ENCODE results near the gene LCE3D. TPM values are rescaled to one million over a fixed set of nuclear protein-coding genes. Genes with fewer than 3 reads are reported as not detected.

The LCE3D gene
- polyA plus RNA-seq, 1 of the 3 experiments (the other 2 are of a cell fraction), result not detected

DNA sequence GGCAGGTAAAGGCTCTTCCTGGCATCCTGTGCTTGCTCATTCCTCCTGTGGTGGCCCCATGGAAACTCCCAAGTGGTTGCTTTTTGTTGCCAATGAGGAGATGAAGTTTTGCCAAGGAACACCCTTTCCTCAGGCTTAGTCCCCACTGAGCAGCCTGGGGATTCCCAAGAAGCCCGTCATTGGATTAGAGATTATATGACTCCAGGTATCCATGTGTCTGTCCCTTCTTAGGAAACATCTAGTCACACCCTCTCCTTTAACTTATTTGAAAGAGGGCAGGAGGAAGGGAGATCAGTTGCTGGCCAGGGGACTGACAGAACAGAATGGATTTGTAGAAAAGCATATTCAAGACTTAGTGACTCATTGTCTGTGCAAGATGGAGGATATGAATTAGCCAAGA lies 46.4 kb upstream of the LCE3D start:
- Histone ChIP-seq H3F3A (replicated peaks; ENCODE audit: insufficient read depth) (no peaks in the 10 kb centered on the region), H4K20me1 (ENCODE audit: insufficient read depth) (no peaks in the 10 kb centered on the region), H3K4me2 (no peak overlapping the region), H3K27me3 (ENCODE audit: insufficient read depth) (no peaks in the 10 kb centered on the region), H3K4me3 (ENCODE audit: low read depth in 2 of 2, low read length in 1 of 2) (no peak overlapping the region), H3K9me2 (no peaks in the 10 kb centered on the region), H3K9ac (no peak overlapping the region), H2AFZ (ENCODE audit: low read depth) (no peak overlapping the region), H3K4me1 (ENCODE audit: control insufficient read depth in 1 of 2, insufficient read depth in 2 of 2, low read depth in 1 of 2, low read length in 1 of 2) (no peaks in the 10 kb centered on the region), H3K79me2 (ENCODE audit: insufficient read depth) (no peaks in the 10 kb centered on the region), H3K27ac (ENCODE audit: low read depth in 2 of 2, low read length in 1 of 2) (no peak overlapping the region), H3K9me3 (no peaks in the 10 kb centered on the region), H3K36me3 (replicated peaks in 1 of 2; ENCODE audit: control insufficient read depth in 1 of 2, insufficient read depth in 2 of 2, low read length in 1 of 2) (no peaks in the 10 kb centered on the region)
- 0% methylated on average over 1 of the region's 1 CpG for WGBS (ENCODE audit: low lambda C conversion rate)
- TF ChIP-seq MXI1 (IDR thresholded peaks at IDR 0.05; ENCODE audit: low read depth, low read length) (no peak), EP300 (IDR thresholded peaks at IDR 0.05; ENCODE audit: borderline replicate concordance in 1 of 2, low read depth in 1 of 2, low read length in 1 of 2) (no peak), GATA2 (CRISPR knock-in tag; IDR thresholded peaks at IDR 0.05) (no peak), RXRA (IDR thresholded peaks at IDR 0.05; ENCODE audit: borderline replicate concordance, low read depth) (no peak), NFIC (IDR thresholded peaks at IDR 0.05; ENCODE audit: borderline replicate concordance) (no peak), RAD21 (IDR thresholded peaks at IDR 0.05; ENCODE audit: low read length) (no peak), TEAD4 (IDR thresholded peaks at IDR 0.05; ENCODE audit: borderline replicate concordance, insufficient read depth) (no peak), NRF1 (IDR thresholded peaks at IDR 0.05; ENCODE audit: low read depth, low read length) (no peak), TCF12 (IDR thresholded peaks at IDR 0.05) (no peak), SMC3 (IDR thresholded peaks at IDR 0.05; ENCODE audit: low read depth, low read length) (no peak), JUND (IDR thresholded peaks at IDR 0.05) (no peak), FOXM1 (IDR thresholded peaks at IDR 0.05; ENCODE audit: low read depth) (no peak), FOSL2 (IDR thresholded peaks at IDR 0.05; ENCODE audit: borderline replicate concordance, low read depth) (no peak), CHD2 (IDR thresholded peaks at IDR 0.05; ENCODE audit: low read length, partially characterized antibody) (no peak), ELF1 (IDR thresholded peaks at IDR 0.05) (no peak)
- TF ChIP-seq, protein P1, sequence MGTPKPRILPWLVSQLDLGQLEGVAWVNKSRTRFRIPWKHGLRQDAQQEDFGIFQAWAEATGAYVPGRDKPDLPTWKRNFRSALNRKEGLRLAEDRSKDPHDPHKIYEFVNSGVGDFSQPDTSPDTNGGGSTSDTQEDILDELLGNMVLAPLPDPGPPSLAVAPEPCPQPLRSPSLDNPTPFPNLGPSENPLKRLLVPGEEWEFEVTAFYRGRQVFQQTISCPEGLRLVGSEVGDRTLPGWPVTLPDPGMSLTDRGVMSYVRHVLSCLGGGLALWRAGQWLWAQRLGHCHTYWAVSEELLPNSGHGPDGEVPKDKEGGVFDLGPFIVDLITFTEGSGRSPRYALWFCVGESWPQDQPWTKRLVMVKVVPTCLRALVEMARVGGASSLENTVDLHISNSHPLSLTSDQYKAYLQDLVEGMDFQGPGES (IDR thresholded peaks at IDR 0.05; ENCODE audit: low read depth, low read length), result no peak
- TF ChIP-seq, protein P2, sequence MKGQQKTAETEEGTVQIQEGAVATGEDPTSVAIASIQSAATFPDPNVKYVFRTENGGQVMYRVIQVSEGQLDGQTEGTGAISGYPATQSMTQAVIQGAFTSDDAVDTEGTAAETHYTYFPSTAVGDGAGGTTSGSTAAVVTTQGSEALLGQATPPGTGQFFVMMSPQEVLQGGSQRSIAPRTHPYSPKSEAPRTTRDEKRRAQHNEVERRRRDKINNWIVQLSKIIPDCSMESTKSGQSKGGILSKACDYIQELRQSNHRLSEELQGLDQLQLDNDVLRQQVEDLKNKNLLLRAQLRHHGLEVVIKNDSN (IDR thresholded peaks at IDR 0.05; ENCODE audit: borderline replicate concordance, low read depth), result no peak
- TF ChIP-seq, protein P3, sequence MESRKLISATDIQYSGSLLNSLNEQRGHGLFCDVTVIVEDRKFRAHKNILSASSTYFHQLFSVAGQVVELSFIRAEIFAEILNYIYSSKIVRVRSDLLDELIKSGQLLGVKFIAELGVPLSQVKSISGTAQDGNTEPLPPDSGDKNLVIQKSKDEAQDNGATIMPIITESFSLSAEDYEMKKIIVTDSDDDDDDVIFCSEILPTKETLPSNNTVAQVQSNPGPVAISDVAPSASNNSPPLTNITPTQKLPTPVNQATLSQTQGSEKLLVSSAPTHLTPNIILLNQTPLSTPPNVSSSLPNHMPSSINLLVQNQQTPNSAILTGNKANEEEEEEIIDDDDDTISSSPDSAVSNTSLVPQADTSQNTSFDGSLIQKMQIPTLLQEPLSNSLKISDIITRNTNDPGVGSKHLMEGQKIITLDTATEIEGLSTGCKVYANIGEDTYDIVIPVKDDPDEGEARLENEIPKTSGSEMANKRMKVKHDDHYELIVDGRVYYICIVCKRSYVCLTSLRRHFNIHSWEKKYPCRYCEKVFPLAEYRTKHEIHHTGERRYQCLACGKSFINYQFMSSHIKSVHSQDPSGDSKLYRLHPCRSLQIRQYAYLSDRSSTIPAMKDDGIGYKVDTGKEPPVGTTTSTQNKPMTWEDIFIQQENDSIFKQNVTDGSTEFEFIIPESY (IDR thresholded peaks at IDR 0.05; ENCODE audit: borderline replicate concordance, low read depth), result no peak
- no peak for DNase-seq
- POLR2A ChIA-PET, result no interaction called here
- CTCF ChIA-PET, result no interaction called here
